Anterior cingulate cortex (tissue), 58 donors: ENCODE data around the gene KIF15.

Experiments used
- DNase-seq, 58 donors: peaks; one replicate each; lab custom pipeline; 2025; lab: John Stamatoyannopoulos, UW

The KIF15 gene

DNA sequence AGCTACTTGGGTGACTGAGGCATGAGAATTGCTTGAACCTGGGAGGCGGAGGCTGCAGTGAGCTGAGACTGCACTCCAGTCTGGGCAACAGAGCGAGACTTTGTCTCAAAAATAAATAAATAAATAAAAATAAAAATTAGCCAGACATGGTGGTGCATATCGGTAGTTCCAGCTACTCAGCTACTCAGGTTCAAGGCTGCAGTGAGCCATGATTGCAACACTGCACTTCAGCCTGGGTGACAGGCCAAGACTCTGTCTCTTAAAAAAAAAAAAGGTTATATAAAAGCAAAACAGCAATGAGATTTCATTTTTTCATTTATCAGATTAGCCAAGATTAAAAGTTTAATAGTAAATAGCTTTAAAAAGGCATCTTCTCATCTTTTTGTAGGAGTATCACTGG is 115.7 kb downstream of the KIF15 start:
- no peak for DNase-seq

DNA sequence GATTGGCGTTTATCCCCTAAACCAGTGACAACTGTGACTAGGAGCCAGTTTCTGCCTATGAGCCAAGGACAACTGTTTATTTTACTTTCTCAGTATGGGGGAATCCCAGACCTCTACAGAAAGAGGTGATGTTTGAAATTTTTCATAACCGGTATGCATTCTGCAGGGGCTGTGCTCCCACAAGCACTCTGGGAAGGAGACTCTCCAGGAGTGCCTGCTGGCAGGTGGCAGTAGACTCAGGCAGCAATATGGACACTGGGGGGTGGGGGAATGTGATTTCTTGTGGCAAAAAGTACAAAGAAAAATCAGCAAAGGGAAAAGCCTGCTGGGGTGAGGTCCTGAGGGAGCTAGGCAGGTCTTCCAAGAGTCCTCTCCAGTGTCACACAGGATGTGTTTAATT is 118.7 kb downstream of the KIF15 start:
- no peak for DNase-seq

DNA sequence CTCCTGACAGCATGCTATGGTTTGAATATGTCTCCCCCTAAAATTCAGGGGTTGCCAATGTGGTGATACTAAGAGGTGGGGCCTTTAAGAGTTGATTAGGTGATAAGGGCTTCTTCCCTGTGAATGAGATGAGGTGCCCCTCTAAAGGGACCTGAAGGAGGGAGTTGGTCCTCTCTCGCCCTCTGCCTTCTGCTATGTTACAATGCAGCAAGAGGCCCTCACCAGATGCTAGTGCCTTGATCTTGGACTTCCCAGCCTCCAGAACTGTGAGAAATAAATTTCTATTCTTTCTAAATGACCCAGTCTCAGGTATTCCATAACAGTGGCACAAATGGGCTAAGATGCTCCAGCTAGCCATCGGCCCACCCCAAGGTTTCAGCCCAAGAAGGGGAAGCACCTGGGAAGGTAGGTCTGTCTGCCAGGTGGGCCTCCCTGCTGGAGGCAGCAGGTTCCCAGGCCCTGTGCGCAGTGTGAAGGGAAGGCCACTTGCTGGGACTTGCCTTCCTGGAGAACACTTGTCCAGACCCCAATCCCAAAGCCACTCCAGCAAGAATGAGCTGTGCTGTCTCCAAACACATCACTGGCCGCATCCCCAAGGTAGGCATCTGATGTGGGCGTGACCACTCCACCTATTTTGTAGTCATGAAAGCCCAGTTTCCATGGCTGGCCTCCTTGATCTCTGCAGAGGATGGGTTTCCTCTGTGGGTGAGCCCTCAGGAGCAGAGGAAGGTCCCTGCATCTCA is 121.8 kb downstream of the KIF15 start:
- no peak for DNase-seq

DNA sequence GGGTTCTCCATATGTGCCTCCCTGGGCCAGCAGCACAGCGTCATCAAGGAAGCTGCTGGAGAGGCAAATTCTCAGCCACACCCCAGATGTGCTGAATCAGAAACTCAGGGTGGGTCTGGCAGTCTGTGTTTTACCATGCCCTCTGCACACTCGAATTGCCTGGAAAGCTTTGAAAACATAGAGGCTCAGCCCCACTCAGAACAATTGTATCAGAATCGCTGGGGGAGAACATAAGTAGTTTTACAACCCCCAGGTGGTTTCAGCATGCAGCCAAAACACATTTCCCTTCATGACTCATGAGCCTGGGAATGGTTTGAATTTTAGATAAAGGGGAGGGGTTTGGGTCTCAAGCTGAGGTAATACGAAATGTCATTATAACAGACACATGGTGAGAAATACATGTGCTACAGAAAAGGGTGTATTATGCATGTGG is 122.4 kb downstream of the KIF15 start:
- no peak for DNase-seq

GRCh38 chr3:44885618-44886017 is 124.0 kb downstream of the KIF15 start:
- peak in 3 of 58 donors; percentile 4 to 7 (median 6) for DNase-seq

GRCh38 chr3:44886561-44886960 is 125.0 kb downstream of the KIF15 start:
- no peak for DNase-seq

GRCh38 chr3:44887101-44887500 is 125.5 kb downstream of the KIF15 start:
- no peak for DNase-seq

DNA sequence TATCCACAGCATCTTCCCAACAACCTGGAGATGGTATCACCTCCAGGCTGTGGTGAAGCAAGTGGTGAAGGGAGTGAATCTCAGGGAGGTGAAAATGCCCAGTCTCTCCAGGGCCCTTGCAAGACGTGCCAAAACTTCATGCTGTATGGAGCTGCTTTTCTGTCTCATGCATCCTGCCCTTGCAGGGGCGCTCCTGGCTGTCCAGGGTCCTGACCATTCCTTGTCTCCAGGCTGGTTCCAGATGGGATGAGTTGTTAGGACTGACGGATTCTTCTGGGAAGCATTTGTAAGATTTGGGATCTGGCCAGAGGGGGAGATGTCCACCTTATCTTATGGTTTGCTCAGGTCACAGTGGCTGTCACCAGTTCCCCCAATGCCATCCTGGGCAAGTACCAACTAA is 128.7 kb downstream of the KIF15 start:
- no peak for DNase-seq

DNA sequence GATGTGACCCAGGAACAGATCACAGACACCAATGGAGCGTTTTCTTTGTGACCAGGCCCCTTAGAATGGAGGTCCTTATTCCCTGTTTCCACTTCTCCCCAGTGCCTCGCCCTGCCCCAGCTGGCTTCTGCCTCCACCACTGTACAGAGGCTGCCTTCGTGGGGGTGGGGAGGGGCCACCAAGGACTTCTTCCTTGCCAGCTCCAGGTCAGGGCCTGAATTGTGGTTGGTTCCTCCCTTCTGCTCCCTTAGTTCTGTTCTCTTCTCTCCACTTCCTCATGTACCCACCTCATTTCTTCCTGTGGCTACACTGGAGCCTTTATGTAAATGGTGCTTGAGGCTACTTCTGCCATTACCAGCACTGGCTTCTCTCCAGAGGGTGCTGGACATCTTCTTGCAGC is 129.3 kb downstream of the KIF15 start:
- no peak for DNase-seq

DNA sequence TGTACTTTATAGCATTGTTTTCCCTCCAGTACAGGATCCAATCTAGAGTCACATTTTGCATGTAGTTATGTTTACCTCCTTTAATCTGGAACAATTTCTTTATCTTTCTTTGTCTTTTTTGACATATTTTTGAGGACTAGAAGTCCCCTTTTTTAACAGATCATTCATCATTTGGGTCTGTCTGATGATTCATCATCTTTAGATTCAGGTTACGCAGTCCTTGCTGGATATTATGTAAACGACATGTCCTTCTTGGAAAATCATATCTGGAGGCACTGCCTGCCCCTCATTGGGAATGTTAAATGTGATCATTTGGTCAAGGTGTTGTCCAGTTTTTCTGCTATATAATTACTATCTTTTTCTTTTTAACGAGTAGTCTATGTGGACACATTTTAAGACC is 131.1 kb downstream of the KIF15 start:
- DNase-seq = no peak

GRCh38 chr3:44893097-44893496 is 131.5 kb downstream of the KIF15 start:
- DNase-seq = no peak

GRCh38 chr3:44894485-44894884 is 132.9 kb downstream of the KIF15 start:
- DNase-seq = no peak

DNA sequence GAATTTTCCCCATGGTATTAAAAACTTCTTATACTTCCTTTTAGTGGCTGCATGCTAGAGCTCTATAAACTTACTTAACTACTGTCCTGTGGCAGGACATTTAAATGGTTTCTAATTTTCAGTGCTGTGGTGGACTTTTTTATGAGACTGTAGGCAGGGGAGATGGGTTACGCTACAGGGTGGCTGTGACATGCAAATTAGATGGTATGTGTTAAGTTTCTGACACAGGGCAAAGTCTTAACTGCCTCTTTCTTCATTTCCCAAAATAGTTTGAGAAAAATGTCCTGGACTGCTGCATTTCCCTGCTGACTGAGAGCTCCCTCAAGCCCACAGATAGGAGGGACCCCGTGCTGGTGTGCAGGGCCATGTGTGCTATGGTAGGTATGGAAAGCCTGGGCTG is 134.8 kb downstream of the KIF15 start:
- DNase-seq = no peak

GRCh38 chr3:44899683-44900367 is 138.2 kb downstream of the KIF15 start:
- DNase-seq = no peak

GRCh38 chr3:44902628-44903027 is 141.0 kb downstream of the KIF15 start:
- no peak for DNase-seq
